Measurements from ENCODE around the gene HBE1. TPM values are rescaled to one million over a fixed set of nuclear protein-coding genes. Genes with fewer than 3 reads are reported as not detected.

HBE1 gene
- total RNA-seq, 4 donors from 2014 or later: 4.2 TPM; not detected in 3

DNA sequence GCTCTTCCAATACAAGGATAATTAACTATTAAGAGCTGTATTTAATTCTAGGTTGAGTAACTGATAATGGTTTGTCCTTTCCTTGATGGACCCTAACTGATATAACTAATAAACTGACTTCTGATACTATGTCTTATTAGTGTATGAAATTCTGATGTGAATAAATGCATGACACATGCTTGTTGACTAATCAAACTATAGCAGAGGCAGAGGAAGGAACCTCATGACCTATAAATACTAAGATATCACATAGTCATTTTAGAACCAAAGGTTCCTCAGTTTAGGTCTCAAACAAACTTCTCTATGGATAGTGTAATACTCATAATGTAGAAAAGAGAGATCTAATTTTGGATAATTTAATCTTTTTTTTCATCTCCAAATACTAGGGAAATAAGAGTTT lies 30.7 kb downstream of the HBE1 start:
- Histone ChIP-seq H3K27me3 (no peaks in the 10 kb centered on the region), H3K27ac (no peak overlapping the region), H3K4me1 (no peaks in the 10 kb centered on the region), H3K9me3 (no peaks in the 10 kb centered on the region), H3K36me3 (no peaks in the 10 kb centered on the region), H3K4me3 (no peak overlapping the region)
- DNase-seq: no peak
- TF ChIP-seq, protein P1, sequence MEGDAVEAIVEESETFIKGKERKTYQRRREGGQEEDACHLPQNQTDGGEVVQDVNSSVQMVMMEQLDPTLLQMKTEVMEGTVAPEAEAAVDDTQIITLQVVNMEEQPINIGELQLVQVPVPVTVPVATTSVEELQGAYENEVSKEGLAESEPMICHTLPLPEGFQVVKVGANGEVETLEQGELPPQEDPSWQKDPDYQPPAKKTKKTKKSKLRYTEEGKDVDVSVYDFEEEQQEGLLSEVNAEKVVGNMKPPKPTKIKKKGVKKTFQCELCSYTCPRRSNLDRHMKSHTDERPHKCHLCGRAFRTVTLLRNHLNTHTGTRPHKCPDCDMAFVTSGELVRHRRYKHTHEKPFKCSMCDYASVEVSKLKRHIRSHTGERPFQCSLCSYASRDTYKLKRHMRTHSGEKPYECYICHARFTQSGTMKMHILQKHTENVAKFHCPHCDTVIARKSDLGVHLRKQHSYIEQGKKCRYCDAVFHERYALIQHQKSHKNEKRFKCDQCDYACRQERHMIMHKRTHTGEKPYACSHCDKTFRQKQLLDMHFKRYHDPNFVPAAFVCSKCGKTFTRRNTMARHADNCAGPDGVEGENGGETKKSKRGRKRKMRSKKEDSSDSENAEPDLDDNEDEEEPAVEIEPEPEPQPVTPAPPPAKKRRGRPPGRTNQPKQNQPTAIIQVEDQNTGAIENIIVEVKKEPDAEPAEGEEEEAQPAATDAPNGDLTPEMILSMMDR (IDR thresholded peaks at IDR 0.05): no peak
- TF ChIP-seq POLR2A (IDR thresholded peaks at IDR 0.05): no peak
- intact Hi-C loops (cut with DNase I; ENCODE audit: low total_unique reads): no loop called here

DNA sequence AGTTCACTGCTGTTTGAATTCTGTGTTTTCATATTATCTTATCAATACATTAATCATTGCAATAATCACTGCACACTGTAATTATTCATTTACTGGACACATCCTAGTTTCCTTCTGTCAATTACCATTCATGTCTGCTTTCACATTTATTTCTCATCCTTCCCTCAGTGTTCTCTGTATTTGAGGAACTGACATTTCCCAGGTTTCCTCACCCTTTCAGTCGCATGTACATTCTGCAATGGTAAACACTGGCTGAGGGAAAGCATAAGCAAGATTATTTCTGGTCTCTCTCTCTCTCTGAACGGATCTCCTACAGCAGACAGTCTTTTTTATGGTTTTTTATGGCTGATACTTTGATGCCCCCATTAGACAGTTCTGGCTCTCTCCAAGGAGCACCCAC lies 31.3 kb downstream of the HBE1 start:
- no peak overlapping the region for H3K4me3 ChIP-seq
- H3K27me3 ChIP-seq: no peaks in the 10 kb centered on the region
- H3K4me1 ChIP-seq: no peaks in the 10 kb centered on the region
- H3K9me3 ChIP-seq: no peaks in the 10 kb centered on the region
- DNase-seq: no peak
- intact Hi-C loops (cut with DNase I; ENCODE audit: low total_unique reads): no loop called here
- TF ChIP-seq, protein P1 (IDR thresholded peaks at IDR 0.05): no peak
- no peak for TF ChIP-seq POLR2A (IDR thresholded peaks at IDR 0.05)
- no peak overlapping the region for H3K27ac ChIP-seq
- H3K36me3 ChIP-seq: no peaks in the 10 kb centered on the region

DNA sequence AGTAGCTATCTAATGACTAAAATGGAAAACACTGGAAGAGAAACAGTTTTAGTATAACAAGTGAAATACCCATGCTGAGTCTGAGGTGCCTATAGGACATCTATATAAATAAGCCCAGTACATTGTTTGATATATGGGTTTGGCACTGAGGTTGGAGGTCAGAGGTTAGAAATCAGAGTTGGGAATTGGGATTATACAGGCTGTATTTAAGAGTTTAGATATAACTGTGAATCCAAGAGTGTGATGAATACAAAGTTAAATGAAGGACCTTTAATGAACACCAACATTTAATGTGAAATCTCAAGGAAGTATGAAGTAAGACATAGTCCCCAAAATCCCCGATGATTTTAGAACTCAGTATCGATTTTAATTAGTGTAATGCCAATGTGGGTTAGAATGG lies 32.3 kb downstream of the HBE1 start:
- no peaks in the 10 kb centered on the region for H3K27me3 ChIP-seq
- H3K4me3 ChIP-seq: no peak overlapping the region
- H3K36me3 ChIP-seq: no peaks in the 10 kb centered on the region
- H3K4me1 ChIP-seq: no peaks in the 10 kb centered on the region
- no peaks in the 10 kb centered on the region for H3K9me3 ChIP-seq
- intact Hi-C loops (cut with DNase I; ENCODE audit: low total_unique reads): no loop called here
- no peak overlapping the region for H3K27ac ChIP-seq
- DNase-seq: no peak
- no peak for TF ChIP-seq POLR2A (IDR thresholded peaks at IDR 0.05)
- TF ChIP-seq, protein P1 (IDR thresholded peaks at IDR 0.05): no peak

DNA sequence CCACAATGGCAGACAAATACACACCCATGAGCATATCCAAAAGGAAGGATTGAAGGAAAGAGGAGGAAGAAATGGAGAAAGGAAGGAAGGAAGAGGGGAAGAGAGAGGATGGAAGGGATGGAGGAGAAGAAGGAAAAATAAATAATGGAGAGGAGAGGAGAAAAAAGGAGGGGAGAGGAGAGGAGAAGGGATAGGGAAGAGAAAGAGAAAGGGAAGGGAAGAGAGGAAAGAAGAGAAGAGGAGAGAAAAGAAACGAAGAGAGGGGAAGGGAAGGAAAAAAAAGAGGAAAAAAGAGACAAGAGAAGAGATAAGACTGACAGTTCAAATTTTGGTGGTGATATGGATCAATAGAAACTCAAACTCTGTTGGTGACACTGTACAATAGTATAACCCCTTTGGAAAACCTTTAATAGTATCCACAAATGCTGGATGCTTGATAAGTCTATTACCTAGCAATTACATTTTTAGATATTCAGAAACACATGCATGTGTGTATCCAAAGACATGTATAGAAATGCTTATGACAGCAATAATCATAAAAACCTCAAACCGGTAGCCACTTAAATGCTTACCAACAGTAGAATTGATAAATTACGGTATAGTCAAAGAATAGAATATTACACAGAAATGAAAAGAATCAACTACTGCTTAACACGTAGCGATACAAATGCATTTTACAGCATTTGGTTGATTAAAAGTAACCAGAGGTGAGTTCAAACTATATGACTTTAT lies 34.2 kb downstream of the HBE1 start:
- Histone ChIP-seq H3K9me3 (no peaks in the 10 kb centered on the region), H3K4me1 (no peaks in the 10 kb centered on the region), H3K4me3 (no peak overlapping the region), H3K27ac (no peak overlapping the region), H3K27me3 (no peaks in the 10 kb centered on the region), H3K36me3 (no peaks in the 10 kb centered on the region)
- no peak for DNase-seq
- intact Hi-C loops (cut with DNase I; ENCODE audit: low total_unique reads): no loop called here
- TF ChIP-seq POLR2A (IDR thresholded peaks at IDR 0.05): no peak
- TF ChIP-seq, protein P1 (IDR thresholded peaks at IDR 0.05): no peak

DNA sequence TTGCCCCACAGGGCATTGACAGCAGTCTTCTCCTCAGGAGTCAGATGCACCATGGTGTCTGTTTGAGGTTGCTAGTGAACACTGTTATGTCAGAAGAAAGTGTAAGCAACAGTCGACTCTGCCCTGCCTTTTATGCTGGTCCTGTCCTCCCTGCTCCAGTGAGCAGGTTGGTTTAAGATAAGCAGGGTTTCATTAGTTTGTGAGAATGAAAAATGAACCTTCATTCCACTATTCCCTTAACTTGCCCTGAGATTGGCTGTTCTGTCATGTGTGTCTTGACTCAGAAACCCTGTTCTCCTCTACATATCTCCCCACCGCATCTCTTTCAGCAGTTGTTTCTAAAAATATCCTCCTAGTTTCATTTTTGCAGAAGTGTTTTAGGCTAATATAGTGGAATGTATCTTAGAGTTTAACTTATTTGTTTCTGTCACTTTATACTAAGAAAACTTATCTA lies 35.3 kb downstream of the HBE1 start, which contains the start of gene HBD:
Gene HBD (minus strand): TSS at position 103 of the 454 bp plus-strand sequence. CDS start 50 bp downstream, at position 53.
- Histone ChIP-seq H3K4me3 (no peak within 1 kb of the TSS), H3K4me1 (no peaks in the 10 kb centered on the region), H3K27me3 (no peaks in the 10 kb centered on the region), H3K36me3 (no peaks in the 10 kb centered on the region), H3K27ac (no peak within 1 kb of the TSS), H3K9me3 (no peaks in the 10 kb centered on the region)
- intact Hi-C loops (cut with DNase I; ENCODE audit: low total_unique reads): no loop called here
- no peak for DNase-seq
- no peak for TF ChIP-seq POLR2A (IDR thresholded peaks at IDR 0.05)
- TF ChIP-seq, protein P1 (IDR thresholded peaks at IDR 0.05): no peak
